Measurements from ENCODE around the gene ZNF780A. TPM values are rescaled to one million over a fixed set of nuclear protein-coding genes. Genes with fewer than 3 reads are reported as not detected.

Gene ZNF780A
- total and polyA plus RNA-seq, 9 donors = 5.4 to 18.7 (median 15.6) TPM

- WGBS, 3 donors = 79 to 87% (median 81%) methylated on average over 3 of the region's 3 CpGs
- Histone ChIP-seq H3K4me3 (no peak overlapping the region), H3K9me3 (peaks cover 0 to 3% of the 10 kb centered on the region in 2 donors), H3K4me1 (ENCODE audit: insufficient read depth) (no peaks in the 10 kb centered on the region), H3K36me3 (no peaks in the 10 kb centered on the region), H3K27me3 (no peaks in the 10 kb centered on the region), H3K27ac (no peak overlapping the region)
- intact Hi-C loops (cut with DNase I) = no loop called here
- TF ChIP-seq POLR2A (IDR thresholded peaks at IDR 0.05) (no peak), CTCF (IDR thresholded peaks at IDR 0.05) (no peak), EP300 (IDR thresholded peaks at IDR 0.05) (no peak)
- no peak for DNase-seq
Measured at GRCh38 chr19:40023969-40024368, 66.8 kb downstream of the ZNF780A start.

Other genes starting within 250 kb of the ZNF780A start
- 100 to 1,000 TPM; 218 to 494 (median 369) TPM for gene FBL, start 244.6 kb downstream of the ZNF780A start, total RNA-seq
- gene FBL, start 244.6 kb downstream of the ZNF780A start, polyA plus RNA-seq = 100 to 1,000 TPM; 378 to 532 TPM
- gene FCGBP, start 156.3 kb downstream of the ZNF780A start, total RNA-seq = 100 to 1,000 TPM in 1 of 7 donors, 10 to 100 TPM in 6; 29.7 to 290 (median 43.6) TPM
- 1 to 10 TPM; 2.2 to 2.3 TPM for gene FCGBP, start 156.3 kb downstream of the ZNF780A start, polyA plus RNA-seq
- 10 to 100 TPM; 39.3 to 73.5 (median 57.5) TPM for gene PSMC4, start 119.8 kb downstream of the ZNF780A start, total RNA-seq
- gene PSMC4, start 119.8 kb downstream of the ZNF780A start, polyA plus RNA-seq = 10 to 100 TPM; 44.8 to 57.0 TPM
- gene ZNF546, start 93.9 kb downstream of the ZNF780A start, total RNA-seq = 10 to 100 TPM in 2 of 7 donors, 1 to 10 TPM in 5; 4.9 to 11.1 (median 7.7) TPM
- 1 to 10 TPM; 2.9 to 5.4 TPM for gene ZNF546, start 93.9 kb downstream of the ZNF780A start, polyA plus RNA-seq
- 10 to 100 TPM; 22.7 to 36.1 (median 25.9) TPM for gene ZNF780B, start 34.7 kb downstream of the ZNF780A start, total RNA-seq
- 10 to 100 TPM in 1 of 2 donors, 1 to 10 TPM in 1; 5.4 to 13.9 TPM for gene ZNF780B, start 34.7 kb downstream of the ZNF780A start, polyA plus RNA-seq
- gene MAP3K10, start 100.5 kb upstream of the ZNF780A start, total RNA-seq = 10 to 100 TPM in 6 of 7 donors, 1 to 10 TPM in 1; 8.3 to 26.2 (median 14.6) TPM
- gene MAP3K10, start 100.5 kb upstream of the ZNF780A start, polyA plus RNA-seq = 10 to 100 TPM in 1 of 2 donors, 1 to 10 TPM in 1; 1.2 to 11.3 TPM
- not detected for gene TTC9B, start 127.4 kb upstream of the ZNF780A start, total RNA-seq
- gene TTC9B, start 127.4 kb upstream of the ZNF780A start, polyA plus RNA-seq = not detected
- under 1 TPM; 0.35 to 0.83 (median 0.43) TPM for gene CCNP, start 135.7 kb upstream of the ZNF780A start, total RNA-seq
- gene CCNP, start 135.7 kb upstream of the ZNF780A start, polyA plus RNA-seq = under 1 TPM; 0.17 to 0.22 TPM
- gene AKT2, start 194.4 kb upstream of the ZNF780A start, total RNA-seq = 100 to 1,000 TPM in 5 of 7 donors, 10 to 100 TPM in 2; 78.4 to 160 (median 141) TPM
- gene AKT2, start 194.4 kb upstream of the ZNF780A start, polyA plus RNA-seq = 10 to 100 TPM; 81.2 to 82.0 TPM